Thyroid gland (tissue), 4 donors: ENCODE data around the gene SLC35F2. TPM values are rescaled to one million over a fixed set of nuclear protein-coding genes. Genes with fewer than 3 reads are reported as not detected.

Experiments used
- DNase-seq, 2 donors: peaks; one replicate each; pipeline ENCODE4 v3.0.0-alpha.2; 2019
- H3K27ac ChIP-seq, 3 donors: fragments of 200-600 bp; sonication (generic); 1 replicate in 2 of 3; 2 replicates in 1 of 3; pipeline ENCODE4 v1.5.1; 2016 to 2019; ENCODE audit warnings: mild to moderate bottlenecking in 1 of 3, moderate library complexity in 1 of 3
- H3K27me3 ChIP-seq: fragments of 200-600 bp; sonication (generic); one replicate; pipeline ENCODE4 v1.5.1; 2019
- H3K36me3 ChIP-seq, 2 donors: fragments of 200-600 bp; sonication (generic); one replicate each; pipeline ENCODE4 v1.5.1; 2016 to 2019
- H3K4me1 ChIP-seq, 2 donors: fragments of 200-600 bp; sonication (generic); one replicate each; pipeline ENCODE4 v1.5.1; 2017 to 2019
- H3K4me3 ChIP-seq, 3 donors: fragments of 200-600 bp; sonication (generic); replicated peaks in 1 of 3; 1 replicate in 2 of 3; 2 replicates in 1 of 3; pipeline ENCODE4 v1.5.1; 2016; ENCODE audit warnings: mild to moderate bottlenecking in 1 of 3
- H3K9me3 ChIP-seq: fragments of 200-600 bp; sonication (generic); one replicate; pipeline ENCODE4 v1.5.1; 2017
- CTCF ChIP-seq, 6 experiments: fragments of 200-600 bp in 3 of 6; fragments of 450-650 bp in 3 of 6; sonication (generic) in 3 of 6; IDR thresholded peaks; one replicate each; pipeline ENCODE4 v1.5.1; 2016 to 2019; ENCODE audit warnings: antibody characterized with exemption in 6 of 6, mild to moderate bottlenecking in 2 of 6, inconsistent platforms in 1 of 6, moderate library complexity in 1 of 6
- POLR2A ChIP-seq, 2 donors: fragments of 450-650 bp; IDR thresholded peaks; one replicate each; pipeline ENCODE4 v1.6.1; 2017; ENCODE audit warnings: antibody characterized with exemption in 2 of 2, mild to moderate bottlenecking in 2 of 2, moderate library complexity in 1 of 2
- WGBS, 2 donors: methylation state at CpG; one replicate each; pipeline ENCODE4 v1.1.5; 2017; 5-methylcytosine and 5-hydroxymethylcytosine counted together
- intact Hi-C: fragments of 100-400 bp; cut with DNase I; formaldehyde crosslinking; loops from one replicate; pipeline ENCODE4 v1.15.1; 2023
- total RNA-seq, 4 donors: library from RNA; depleted of rRNA; stranded (reverse); fragments of >200 nt; gene quantifications; one replicate each; pipeline ENCODE4 v1.2.3, GENCODE V29; 2016

SLC35F2 gene
- total RNA-seq, 4 donors from 2014 or later, result 8.9 to 12.9 (median 9.3) TPM

DNA sequence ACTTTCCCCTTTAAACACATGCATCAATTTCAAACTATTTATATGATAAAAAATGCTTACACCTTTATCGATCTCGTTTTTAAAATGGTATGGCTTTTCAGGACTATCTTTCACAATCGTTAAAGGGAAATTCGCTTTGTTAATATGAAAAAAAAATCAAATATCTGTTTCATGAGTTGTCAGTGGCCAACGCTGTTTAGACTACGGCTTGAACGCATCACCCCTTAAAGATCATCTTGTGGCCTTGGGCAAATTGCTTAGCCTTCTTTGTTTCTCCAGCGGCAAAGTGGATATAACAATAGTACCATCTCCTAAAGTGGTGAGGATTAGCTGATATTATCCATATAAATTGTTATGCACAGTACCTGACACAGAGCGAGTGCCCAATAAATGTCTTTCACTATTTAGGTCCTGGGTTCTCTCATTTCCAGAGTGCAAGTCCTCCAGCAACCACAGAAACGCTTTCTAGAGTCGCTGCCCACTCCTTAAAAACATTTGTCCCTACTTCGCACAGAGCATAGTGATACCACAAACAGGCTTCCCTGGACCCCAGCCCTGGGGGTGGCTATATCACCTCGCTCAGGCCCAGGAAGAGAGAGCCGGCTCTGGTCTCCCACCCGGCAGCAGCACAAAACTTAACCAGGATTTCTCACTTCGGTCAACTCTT, 904 bp downstream of the SLC35F2 start:
- intact Hi-C loops, result no loop called here
- peak overlapping the region in 2 of 3 donors; percentile 57 to 81 for H3K27ac ChIP-seq
- 56 to 64% methylated on average over 12 to 13 of the region's 16 CpGs for WGBS, 2 donors
- no peaks in the 10 kb centered on the region for H3K36me3 ChIP-seq
- H3K4me1 ChIP-seq, result peaks cover 0 to 3% of the 10 kb centered on the region in 2 donors
- peak overlapping the region; percentile 56 to 89 (median 65) for H3K4me3 ChIP-seq
- TF ChIP-seq POLR2A (IDR thresholded peaks at IDR 0.05) (no peak), CTCF (IDR thresholded peaks at IDR 0.05) (no peak)
- DNase-seq, result no peak
- H3K27me3 ChIP-seq, result no peaks in the 10 kb centered on the region
- H3K9me3 ChIP-seq, result no peaks in the 10 kb centered on the region

GRCh38 chr11:107856981-107857517, 1.5 kb downstream of the SLC35F2 start:
- no peaks in the 10 kb centered on the region for H3K9me3 ChIP-seq
- WGBS, 2 donors, result 60 to 66% methylated on average over 7 of the region's 7 CpGs
- no peak overlapping the region for H3K27ac ChIP-seq
- no peak overlapping the region for H3K4me3 ChIP-seq
- no peaks in the 10 kb centered on the region for H3K27me3 ChIP-seq
- DNase-seq, result no peak
- no peak for TF ChIP-seq CTCF (IDR thresholded peaks at IDR 0.05)
- no peak for TF ChIP-seq POLR2A (IDR thresholded peaks at IDR 0.05)
- H3K36me3 ChIP-seq, result no peaks in the 10 kb centered on the region
- H3K4me1 ChIP-seq, result peaks cover 0 to 3% of the 10 kb centered on the region in 2 donors
- intact Hi-C loops, result no loop called here

DNA sequence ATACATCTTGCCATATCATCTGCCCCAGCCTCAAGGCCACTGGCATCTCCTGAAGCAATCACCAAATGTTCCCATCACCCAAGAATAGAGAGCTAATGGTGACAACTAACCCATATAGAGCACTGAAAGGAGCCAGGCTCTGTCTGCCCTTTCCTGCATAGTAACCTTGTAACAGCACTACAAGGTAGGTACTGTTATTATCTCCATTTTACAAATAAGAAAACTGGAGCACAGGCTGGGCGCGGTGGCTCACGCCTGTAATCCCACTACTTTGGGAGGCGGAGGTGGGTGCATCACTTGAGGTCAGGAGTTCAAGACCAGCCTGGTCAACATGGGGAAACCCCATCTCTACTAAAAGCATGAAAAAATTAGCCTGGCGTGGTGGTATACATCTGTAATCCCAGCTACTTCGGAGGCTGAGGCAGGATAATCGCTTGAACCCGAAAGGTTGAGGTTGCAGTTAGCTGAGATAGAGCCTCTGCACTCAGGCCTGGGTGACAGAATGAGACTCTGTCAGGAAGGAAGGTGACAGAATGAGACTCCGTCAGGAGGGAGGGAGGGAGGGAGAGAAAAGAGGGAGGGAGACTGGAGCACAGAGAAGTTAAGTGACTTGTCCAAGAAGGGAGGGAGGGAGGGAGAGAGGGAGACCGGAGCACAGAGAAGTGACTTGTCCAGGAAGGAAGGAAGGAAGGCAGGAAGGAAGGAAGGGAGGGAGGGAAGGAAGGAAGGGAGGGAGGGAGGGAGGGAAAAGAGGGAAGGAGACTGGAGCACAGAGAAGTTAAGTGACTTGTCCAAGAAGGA, 2.2 kb downstream of the SLC35F2 start:
- Histone ChIP-seq H3K36me3 (no peaks in the 10 kb centered on the region), H3K4me1 (peaks cover 0 to 3% of the 10 kb centered on the region in 2 donors), H3K4me3 (no peak overlapping the region), H3K27me3 (no peaks in the 10 kb centered on the region), H3K27ac (no peak overlapping the region), H3K9me3 (no peaks in the 10 kb centered on the region)
- 82 to 84% methylated on average over 10 of the region's 10 CpGs for WGBS, 2 donors
- TF ChIP-seq CTCF (IDR thresholded peaks at IDR 0.05) (no peak), POLR2A (IDR thresholded peaks at IDR 0.05) (no peak)
- DNase-seq, result no peak
- intact Hi-C loops, result no loop called here

GRCh38 chr11:107853070-107853469, 5.5 kb downstream of the SLC35F2 start:
- peaks cover 0 to 3% of the 10 kb centered on the region in 2 donors for H3K4me1 ChIP-seq
- no peaks in the 10 kb centered on the region for H3K27me3 ChIP-seq
- H3K4me3 ChIP-seq, result no peak overlapping the region
- no peak for DNase-seq
- no peaks in the 10 kb centered on the region for H3K9me3 ChIP-seq
- TF ChIP-seq POLR2A (IDR thresholded peaks at IDR 0.05) (no peak), CTCF (IDR thresholded peaks at IDR 0.05) (no peak)
- intact Hi-C loops, result no loop called here
- no peaks in the 10 kb centered on the region for H3K36me3 ChIP-seq
- no peak overlapping the region for H3K27ac ChIP-seq
- WGBS, 2 donors, result 95 to 98% methylated on average over 6 of the region's 6 CpGs
